GM19372 (cell line): ENCODE measurements around the gene SAMD4A.

Experiments
- ATAC-seq: cut with Tn5 transposase; IDR thresholded peaks from one replicate; pipeline ENCODE4 v1.9.1; 2021; ENCODE audit warnings: mild to moderate bottlenecking, low read depth, moderate library complexity; ENCODE audit not compliant: unreplicated experiment

Gene SAMD4A

DNA sequence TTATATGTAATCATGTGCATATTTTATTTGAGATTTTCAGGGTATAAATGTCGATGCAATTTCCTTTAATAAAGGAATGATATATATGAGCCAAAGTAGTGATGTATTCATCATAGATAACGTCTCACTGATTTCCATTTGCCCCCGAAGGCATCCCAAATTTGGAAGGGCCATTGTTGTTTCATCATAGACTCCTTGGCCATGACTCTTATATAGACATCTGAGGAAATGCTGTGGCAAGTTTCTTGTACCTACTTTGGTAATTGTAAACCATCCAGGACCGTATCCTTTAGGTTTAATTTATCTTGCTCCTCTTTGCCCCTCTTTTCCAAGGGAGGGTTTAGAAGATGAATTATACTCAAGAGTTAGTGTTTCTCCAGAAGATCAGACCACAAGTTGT is 84.7 kb downstream of the SAMD4A start:
- ATAC-seq, result no peak

DNA sequence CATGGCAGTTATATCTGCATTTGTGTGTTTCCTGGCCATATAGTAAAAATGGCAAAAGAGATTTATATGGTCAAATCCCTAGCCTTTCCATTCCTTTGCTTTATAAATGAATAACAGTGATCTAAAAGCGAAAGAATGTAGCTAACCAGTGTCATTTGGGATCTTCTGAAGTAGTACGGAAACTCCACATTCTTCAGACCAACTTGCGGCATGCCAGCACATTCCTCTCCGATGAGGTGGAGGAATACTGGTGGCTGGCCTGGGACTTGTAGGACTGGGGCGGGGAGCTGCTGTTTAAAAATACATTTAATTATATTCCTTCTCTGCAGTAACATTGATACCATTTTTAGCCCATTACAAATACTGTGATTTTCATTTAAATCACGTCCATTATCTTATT is 85.3 kb downstream of the SAMD4A start:
- no peak for ATAC-seq

GRCh38 chr14:54652605-54653052 is 85.7 kb downstream of the SAMD4A start:
- ATAC-seq, result no peak

DNA sequence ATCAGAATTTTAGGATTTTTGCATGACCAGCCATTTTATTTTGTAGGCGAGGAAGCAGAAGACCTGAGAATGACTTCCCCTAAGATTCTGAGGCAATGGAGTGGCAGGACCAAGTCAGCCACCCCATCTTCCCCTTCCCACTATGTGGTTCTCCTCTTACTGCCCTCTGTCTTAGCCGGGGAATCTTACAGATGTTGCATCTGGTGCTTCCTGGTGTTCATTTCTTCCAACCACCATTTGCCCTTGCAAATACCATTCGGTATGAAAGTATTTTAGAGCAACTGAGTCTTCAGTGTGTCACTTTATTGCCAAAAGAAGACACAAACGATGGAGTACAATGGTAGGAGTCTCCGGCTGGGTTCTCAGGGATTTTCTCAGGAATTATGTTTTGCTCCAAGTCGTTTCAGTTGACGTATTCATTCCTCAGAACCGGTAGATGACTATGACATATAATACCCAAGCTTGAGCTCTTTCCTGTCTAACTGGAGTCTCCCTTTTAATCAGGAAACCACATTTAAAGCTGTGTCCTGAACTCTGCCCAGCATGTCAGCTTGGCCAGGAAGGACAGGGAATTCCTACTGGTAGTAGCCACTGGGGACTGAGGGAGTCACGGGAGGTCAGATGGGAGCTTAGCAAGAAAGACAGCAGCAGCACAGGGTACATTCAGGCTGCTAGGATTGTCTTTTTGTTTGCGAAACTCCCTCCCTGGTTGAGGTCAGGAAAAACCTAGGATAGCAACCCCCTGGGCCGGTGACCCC is 87.0 kb downstream of the SAMD4A start:
- no peak for ATAC-seq

DNA sequence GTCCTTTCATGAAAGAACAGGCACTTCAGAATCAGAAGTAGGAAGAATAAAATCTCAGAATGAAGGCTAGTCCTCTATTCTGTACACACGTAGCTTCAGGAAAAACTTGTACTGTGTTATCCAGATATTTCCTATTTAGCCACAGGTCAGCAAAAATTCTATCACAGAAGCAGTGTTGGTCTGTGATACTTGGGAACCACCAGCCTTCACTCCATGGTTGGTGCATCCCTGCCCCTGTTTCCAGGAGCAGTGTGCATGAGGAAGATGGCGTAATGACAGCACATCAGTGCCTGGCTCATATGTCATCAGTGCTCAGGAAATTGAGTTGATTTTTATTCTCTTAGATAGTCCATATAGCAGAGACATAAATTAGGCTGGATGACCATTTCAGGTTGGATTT is 87.7 kb downstream of the SAMD4A start:
- ATAC-seq, result no peak

GRCh38 chr14:54658836-54659235 is 91.9 kb downstream of the SAMD4A start:
- no peak for ATAC-seq

- no peak for ATAC-seq
Observed at GRCh38 chr14:54659365-54659764, 92.4 kb downstream of the SAMD4A start.

DNA sequence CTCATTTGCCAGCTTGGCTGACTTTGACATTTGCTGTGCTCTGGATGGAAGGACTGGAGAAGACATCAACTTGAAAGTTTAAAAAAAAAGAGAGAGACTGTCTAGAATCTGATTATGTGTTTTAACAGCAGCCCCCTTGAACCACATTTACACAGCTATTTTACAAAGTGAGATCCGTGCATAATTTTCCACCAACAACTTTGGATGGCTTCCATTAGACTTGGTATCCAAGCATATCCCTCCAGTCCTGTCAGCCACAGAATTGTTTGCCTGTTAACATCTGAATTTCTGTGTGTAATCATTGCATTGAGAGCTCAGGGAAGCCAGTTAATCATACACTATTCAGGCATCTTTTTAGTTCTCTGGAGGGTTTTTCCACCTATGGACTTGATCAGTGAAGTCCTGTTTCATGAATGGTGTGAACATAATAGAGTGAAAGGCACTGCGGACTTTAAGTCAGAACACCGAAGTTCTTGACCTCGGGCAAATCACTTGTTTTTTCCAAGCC is 93.7 kb downstream of the SAMD4A start:
- no peak for ATAC-seq

GRCh38 chr14:54662491-54663133 is 95.7 kb downstream of the SAMD4A start:
- ATAC-seq, result no peak

DNA sequence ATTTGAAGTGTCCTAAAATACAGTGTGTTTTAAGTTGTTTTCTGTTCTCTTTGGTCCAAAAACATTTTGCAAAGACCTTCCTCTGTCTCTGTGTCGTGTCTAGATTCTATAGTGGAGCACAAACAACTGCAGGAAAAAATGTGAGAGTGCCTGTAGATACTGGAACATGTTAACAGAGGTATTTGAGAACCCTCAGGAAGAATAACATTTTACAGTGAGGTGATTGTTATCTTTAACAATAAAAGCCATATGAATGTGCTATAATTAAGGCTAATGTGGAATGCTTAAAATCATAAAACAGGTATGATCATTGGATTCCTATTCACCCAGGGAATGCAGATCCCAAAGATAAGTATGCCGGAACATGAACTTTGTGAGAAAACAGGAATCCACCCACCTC is 98.0 kb downstream of the SAMD4A start:
- no peak for ATAC-seq

DNA sequence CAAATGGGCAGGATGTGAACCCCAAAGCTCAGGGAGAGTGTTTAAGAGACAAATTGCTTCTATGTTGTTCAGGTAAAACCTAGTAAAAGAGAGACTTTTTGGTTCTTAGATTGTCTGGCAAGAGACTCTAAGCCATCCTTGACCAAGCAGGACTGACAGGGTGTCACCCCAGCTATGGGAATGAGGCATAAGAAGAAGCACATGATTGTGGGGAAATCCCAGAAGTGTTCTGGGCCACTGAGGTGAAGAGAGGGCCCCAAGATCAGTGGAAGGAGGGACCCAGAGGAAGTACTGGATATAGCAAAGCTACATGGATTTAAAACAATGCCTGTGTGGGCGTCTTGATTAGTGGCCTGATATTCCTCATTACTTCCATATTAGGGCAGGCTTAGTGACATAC is 99.0 kb downstream of the SAMD4A start:
- no peak for ATAC-seq

- no peak for ATAC-seq
Observed at GRCh38 chr14:54667026-54667744, 100.3 kb downstream of the SAMD4A start.

- no peak for ATAC-seq
Observed at GRCh38 chr14:54667764-54668163, 100.8 kb downstream of the SAMD4A start.

- ATAC-seq, result no peak
Observed at GRCh38 chr14:54669721-54670561, 103.0 kb downstream of the SAMD4A start.

GRCh38 chr14:54671537-54671936 is 104.6 kb downstream of the SAMD4A start:
- ATAC-seq, result no peak

DNA sequence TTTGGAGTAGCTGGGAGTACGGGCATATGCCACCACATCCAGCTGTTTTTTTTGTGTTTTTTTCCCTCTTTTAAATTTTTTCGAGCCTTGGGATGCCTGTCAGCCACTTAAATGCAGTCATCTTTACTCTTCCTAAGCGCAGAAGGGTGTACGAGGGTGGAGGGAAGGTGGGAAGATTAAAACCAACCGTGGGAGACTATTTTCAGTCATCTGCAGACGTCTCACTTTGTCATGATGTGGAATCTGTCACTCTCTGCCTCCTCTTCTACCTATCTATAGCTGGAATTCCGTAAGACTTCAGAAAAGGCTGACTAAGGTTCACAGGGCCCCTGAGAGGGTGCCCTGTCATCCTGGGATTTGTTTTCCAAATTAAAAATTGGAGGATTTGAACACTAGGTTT is 105.3 kb downstream of the SAMD4A start:
- no peak for ATAC-seq

GRCh38 chr14:54672688-54673087 is 105.8 kb downstream of the SAMD4A start:
- ATAC-seq, result no peak

- ATAC-seq, result no peak
Observed at GRCh38 chr14:54673193-54674045, 106.5 kb downstream of the SAMD4A start.

DNA sequence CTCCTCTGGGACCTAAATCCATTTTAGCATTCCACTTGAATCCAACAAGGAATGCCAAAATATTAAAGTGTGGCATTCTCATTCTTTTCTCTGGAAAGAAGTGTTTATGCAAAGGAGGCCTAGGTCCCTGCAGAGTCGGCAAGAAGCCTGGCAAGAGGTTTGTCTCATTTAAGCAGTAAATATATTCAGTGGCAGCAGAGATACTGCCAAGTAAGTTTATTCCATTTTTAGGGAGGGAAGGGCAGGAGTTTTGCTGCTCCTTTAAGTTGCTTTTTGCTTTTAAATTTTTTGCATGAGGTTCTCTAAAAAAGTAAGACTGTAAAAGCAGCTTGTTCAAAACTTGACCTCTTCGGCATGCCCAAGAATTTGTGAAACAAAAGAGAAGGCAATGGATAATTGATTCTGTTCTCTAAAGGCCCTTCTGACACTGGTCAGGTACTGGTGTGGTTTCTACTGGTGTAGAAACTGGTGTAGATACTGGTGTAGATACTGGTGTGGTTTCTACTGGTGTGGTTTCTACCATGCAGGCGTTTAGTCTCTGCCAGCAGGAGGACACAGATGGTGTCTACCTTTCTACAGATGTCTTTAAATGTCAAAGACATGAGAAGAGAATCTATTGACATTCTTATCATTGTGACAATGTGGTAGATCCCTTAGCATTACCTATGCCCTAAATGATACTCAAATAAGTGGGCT is 107.3 kb downstream of the SAMD4A start:
- ATAC-seq, result no peak
